ENCODE results near the gene ICA1. TPM values are rescaled to one million over a fixed set of nuclear protein-coding genes. Genes with fewer than 3 reads are reported as not detected.

The ICA1 gene
- total RNA-seq, 1 experiment from 2014 or later, result 28.8 TPM

DNA sequence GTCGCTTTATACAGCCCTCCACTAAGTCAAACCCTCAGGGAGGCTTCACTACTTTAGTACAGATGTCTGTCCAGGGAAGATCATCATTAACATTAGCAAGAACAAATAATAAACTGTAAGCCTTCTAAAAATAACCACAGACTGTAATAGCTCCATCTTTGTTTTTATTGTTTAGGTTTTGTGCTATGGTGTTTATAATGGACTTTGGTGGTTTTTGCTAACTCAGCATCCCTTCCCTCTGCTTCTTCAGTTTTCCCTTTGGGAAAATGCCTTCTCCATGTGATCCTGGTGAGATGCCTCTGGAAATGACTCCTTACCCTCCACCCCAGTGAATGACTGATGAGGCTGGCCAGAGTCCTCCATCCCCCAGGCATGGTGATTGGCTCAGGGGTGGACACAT, 131.3 kb downstream of the ICA1 start:
- Histone ChIP-seq H4K91ac (ENCODE audit: insufficient read length, low read depth, low read length) (no peak overlapping the region), H2BK120ac (ENCODE audit: low read depth, low read length, poor library complexity, severe bottlenecking) (no peak overlapping the region), H2AK5ac (ENCODE audit: insufficient read length, low read length) (no peak overlapping the region), H2AFZ (ENCODE audit: low read length) (no peak overlapping the region), H3K56ac (ENCODE audit: insufficient read length, low read depth, low read length) (no peak overlapping the region), H3K79me2 (ENCODE audit: insufficient read depth, low read length) (no peaks in the 10 kb centered on the region), H3T11ph (ENCODE audit: low read length) (no peak overlapping the region), H3K23me2 (ENCODE audit: insufficient read length, low read depth, low read length, poor library complexity, severe bottlenecking) (no peaks in the 10 kb centered on the region), H4K5ac (ENCODE audit: insufficient read length, low read depth, low read length) (no peak overlapping the region), H2BK5ac (ENCODE audit: insufficient read length, low read length) (no peak overlapping the region), H3K27me3 (ENCODE audit: insufficient read depth, low read length) (no peaks in the 10 kb centered on the region), H2BK20ac (ENCODE audit: low read depth, low read length, poor library complexity, severe bottlenecking) (no peak overlapping the region), H3K4ac (ENCODE audit: low read depth, low read length) (no peak overlapping the region), H4K20me1 (ENCODE audit: control insufficient read depth, insufficient read depth, insufficient read length) (no peaks in the 10 kb centered on the region), H3K4me2 (ENCODE audit: insufficient read depth, insufficient read length, low read length) (no peak overlapping the region), H2BK15ac (ENCODE audit: low read depth, low read length) (no peak overlapping the region), H2BK12ac (ENCODE audit: insufficient read length, low read depth, low read length) (no peak overlapping the region), H3K9ac (ENCODE audit: extremely low read depth, insufficient read length, low read length) (no peak overlapping the region), H3K9me3 (ENCODE audit: control insufficient read depth, low read depth, low read length) (no peaks in the 10 kb centered on the region), H3K27ac (ENCODE audit: insufficient read length, low read depth, low read length) (no peak overlapping the region), H3K4me1 (ENCODE audit: insufficient read depth, low read length) (no peaks in the 10 kb centered on the region), H4K8ac (replicated peaks; ENCODE audit: insufficient read length, low read depth, low read length) (no peak overlapping the region), H3K14ac (ENCODE audit: insufficient read depth, low read length) (no peak overlapping the region), H3K79me1 (ENCODE audit: insufficient read depth, low read depth, low read length, poor library complexity, severe bottlenecking) (no peaks in the 10 kb centered on the region), H3K18ac (ENCODE audit: insufficient read length, low read depth, low read length) (no peak overlapping the region), H3K23ac (ENCODE audit: insufficient read length, low read depth, low read length) (no peak overlapping the region)
- DNase-seq, result no peak
- H3K27me3 Mint-ChIP-seq (ENCODE audit: low read depth), result no peaks in the 10 kb centered on the region
- peaks cover 2 to 6% of the 10 kb centered on the region in 2 experiments for H3K4me1 Mint-ChIP-seq
- no peak overlapping the region for H3K27ac Mint-ChIP-seq
- H3K4me3 Mint-ChIP-seq, result no peak overlapping the region
- H3K36me3 Mint-ChIP-seq (ENCODE audit: insufficient read depth in 1 of 3, low read depth in 3 of 3), result peaks cover 0 to 6% (median 3%) of the 10 kb centered on the region in 3 experiments; a peak in 3 of 7 replicates
- H3K9me3 Mint-ChIP-seq, result no peaks in the 10 kb centered on the region; a peak in 1 of 5 replicates
- no CpG with 5 or more reads among the region's 1 CpG for WGBS (ENCODE audit: extremely low coverage, insufficient read length, low lambda C conversion rate)
- TF ChIP-seq, protein P1, sequence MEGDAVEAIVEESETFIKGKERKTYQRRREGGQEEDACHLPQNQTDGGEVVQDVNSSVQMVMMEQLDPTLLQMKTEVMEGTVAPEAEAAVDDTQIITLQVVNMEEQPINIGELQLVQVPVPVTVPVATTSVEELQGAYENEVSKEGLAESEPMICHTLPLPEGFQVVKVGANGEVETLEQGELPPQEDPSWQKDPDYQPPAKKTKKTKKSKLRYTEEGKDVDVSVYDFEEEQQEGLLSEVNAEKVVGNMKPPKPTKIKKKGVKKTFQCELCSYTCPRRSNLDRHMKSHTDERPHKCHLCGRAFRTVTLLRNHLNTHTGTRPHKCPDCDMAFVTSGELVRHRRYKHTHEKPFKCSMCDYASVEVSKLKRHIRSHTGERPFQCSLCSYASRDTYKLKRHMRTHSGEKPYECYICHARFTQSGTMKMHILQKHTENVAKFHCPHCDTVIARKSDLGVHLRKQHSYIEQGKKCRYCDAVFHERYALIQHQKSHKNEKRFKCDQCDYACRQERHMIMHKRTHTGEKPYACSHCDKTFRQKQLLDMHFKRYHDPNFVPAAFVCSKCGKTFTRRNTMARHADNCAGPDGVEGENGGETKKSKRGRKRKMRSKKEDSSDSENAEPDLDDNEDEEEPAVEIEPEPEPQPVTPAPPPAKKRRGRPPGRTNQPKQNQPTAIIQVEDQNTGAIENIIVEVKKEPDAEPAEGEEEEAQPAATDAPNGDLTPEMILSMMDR (conservative IDR thresholded peaks at IDR 0.05), result no peak

Data from H9 (cell line).